Measurements from ENCODE around the gene ZNF384. TPM values are rescaled to one million over a fixed set of nuclear protein-coding genes. Genes with fewer than 3 reads are reported as not detected.

ZNF384 gene
- total RNA-seq, 1 experiment from 2014 or later = 63.8 TPM

GRCh38 chr12:6640497-6640896 is 48.7 kb downstream of the ZNF384 start:
- H3K4me1 Mint-ChIP-seq = peaks cover 19% of the 10 kb centered on the region
- ATAC-seq (no peak), DNase-seq (ENCODE audit: low spot score) (no peak)
- no peak overlapping the region for H3K4me3 Mint-ChIP-seq
- H3K27me3 Mint-ChIP-seq (ENCODE audit: low read depth) = peaks cover 29% of the 10 kb centered on the region
- no peak overlapping the region for H3K27ac Mint-ChIP-seq
- no peaks in the 10 kb centered on the region for H3K9me3 Mint-ChIP-seq
- TF ChIP-seq ERG (CRISPR knock-in tag; IDR thresholded peaks at IDR 0.05) (no peak), CDX4 (CRISPR knock-in tag; IDR thresholded peaks at IDR 0.05; ENCODE audit: borderline replicate concordance) (no peak), ZNF263 (CRISPR knock-in tag; IDR thresholded peaks at IDR 0.05; ENCODE audit: low read depth) (no peak), NFATC4 (CRISPR knock-in tag; IDR thresholded peaks at IDR 0.05) (no peak), ZNF219 (CRISPR knock-in tag; IDR thresholded peaks at IDR 0.05; ENCODE audit: borderline replicate concordance) (no peak)
- H3K36me3 Mint-ChIP-seq = no peaks in the 10 kb centered on the region
- ChIA-PET CTCF (interaction anchor here (1.3 to 3.4 kb wide), 3 partner anchors 12 to 125 kb away, joined by 3 to 15 read pairs (median 3); partner anchors contain the start of gene PTMS), POLR2A (interaction anchor here (0.6 kb wide), 1 partner anchor 99 kb away, joined by 3 read pairs; no protein-coding TSS in a partner anchor)

GRCh38 chr12:6639151-6639801 is 49.9 kb downstream of the ZNF384 start:
- DNase-seq (ENCODE audit: low spot score) (no peak), ATAC-seq (no peak)
- no peak overlapping the region; the same call in 1 of the 2 replicates for H3K27ac Mint-ChIP-seq
- CTCF ChIA-PET = interaction anchor here (1.1 to 3.4 kb wide), 3 partner anchors 9 to 127 kb away, joined by 3 to 15 read pairs (median 3); partner anchors contain the start of gene PTMS
- no peaks in the 10 kb centered on the region for H3K9me3 Mint-ChIP-seq
- POLR2A ChIA-PET = no interaction called here
- H3K4me1 Mint-ChIP-seq = peaks cover 13% of the 10 kb centered on the region
- no peaks in the 10 kb centered on the region for H3K36me3 Mint-ChIP-seq
- H3K27me3 Mint-ChIP-seq (ENCODE audit: low read depth) = peaks cover 24% of the 10 kb centered on the region
- no peak overlapping the region for H3K4me3 Mint-ChIP-seq
- no peak for TF ChIP-seq ZBTB21 (CRISPR knock-in tag; IDR thresholded peaks at IDR 0.05; ENCODE audit: borderline replicate concordance)
- no peak for TF ChIP-seq NFE2L1 (CRISPR knock-in tag; IDR thresholded peaks at IDR 0.05)
- no peak for TF ChIP-seq CREM (CRISPR knock-in tag; IDR thresholded peaks at IDR 0.05)
- no peak for TF ChIP-seq NFATC4 (CRISPR knock-in tag; IDR thresholded peaks at IDR 0.05)
- no peak for TF ChIP-seq ESRRA (CRISPR knock-in tag; IDR thresholded peaks at IDR 0.05; ENCODE audit: borderline replicate concordance)
- TF ChIP-seq RORB (CRISPR knock-in tag; IDR thresholded peaks at IDR 0.05) = no peak
- no peak for TF ChIP-seq ATF3 (CRISPR knock-in tag; conservative IDR thresholded peaks at IDR 0.05)
- no peak for TF ChIP-seq ZNF219 (CRISPR knock-in tag; IDR thresholded peaks at IDR 0.05; ENCODE audit: borderline replicate concordance)
- TF ChIP-seq ZMAT4 (CRISPR knock-in tag; IDR thresholded peaks at IDR 0.05) = no peak
- no peak for TF ChIP-seq ZNF263 (CRISPR knock-in tag; IDR thresholded peaks at IDR 0.05; ENCODE audit: low read depth)
- TF ChIP-seq MYBL2 (CRISPR knock-in tag; IDR thresholded peaks at IDR 0.05) = no peak
- no peak for TF ChIP-seq NR1H2 (CRISPR knock-in tag; IDR thresholded peaks at IDR 0.05)
- TF ChIP-seq E2F1 (CRISPR knock-in tag; IDR thresholded peaks at IDR 0.05) = no peak
- no peak for TF ChIP-seq MLX (CRISPR knock-in tag; IDR thresholded peaks at IDR 0.05)
- TF ChIP-seq TEAD4 (CRISPR knock-in tag; IDR thresholded peaks at IDR 0.05) = no peak
- no peak for TF ChIP-seq MXD4 (CRISPR knock-in tag; IDR thresholded peaks at IDR 0.05; ENCODE audit: borderline replicate concordance)
- no peak for TF ChIP-seq RELA (CRISPR knock-in tag; IDR thresholded peaks at IDR 0.05; ENCODE audit: borderline replicate concordance)
- TF ChIP-seq E2F5 (CRISPR knock-in tag; IDR thresholded peaks at IDR 0.05) = no peak
- TF ChIP-seq SOX15 (CRISPR knock-in tag; IDR thresholded peaks at IDR 0.05) = no peak
- no peak for TF ChIP-seq ARID4B (CRISPR knock-in tag; IDR thresholded peaks at IDR 0.05; ENCODE audit: borderline replicate concordance)
